HG03457 (cell line): ENCODE results near the gene ATRAID.
"Not testable (repeated sequence)": the region's sequence is repeated elsewhere in the genome, so short reads cannot be mapped to it uniquely, and the experiment has no call there.

Source experiments
- ATAC-seq: cut with Tn5 transposase; IDR thresholded peaks from one replicate; pipeline ENCODE4 v1.9.1; 2021; ENCODE audit warnings: moderate number of reproducible peaks; ENCODE audit not compliant: unreplicated experiment

ATRAID gene, protein sequence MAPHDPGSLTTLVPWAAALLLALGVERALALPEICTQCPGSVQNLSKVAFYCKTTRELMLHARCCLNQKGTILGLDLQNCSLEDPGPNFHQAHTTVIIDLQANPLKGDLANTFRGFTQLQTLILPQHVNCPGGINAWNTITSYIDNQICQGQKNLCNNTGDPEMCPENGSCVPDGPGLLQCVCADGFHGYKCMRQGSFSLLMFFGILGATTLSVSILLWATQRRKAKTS

DNA sequence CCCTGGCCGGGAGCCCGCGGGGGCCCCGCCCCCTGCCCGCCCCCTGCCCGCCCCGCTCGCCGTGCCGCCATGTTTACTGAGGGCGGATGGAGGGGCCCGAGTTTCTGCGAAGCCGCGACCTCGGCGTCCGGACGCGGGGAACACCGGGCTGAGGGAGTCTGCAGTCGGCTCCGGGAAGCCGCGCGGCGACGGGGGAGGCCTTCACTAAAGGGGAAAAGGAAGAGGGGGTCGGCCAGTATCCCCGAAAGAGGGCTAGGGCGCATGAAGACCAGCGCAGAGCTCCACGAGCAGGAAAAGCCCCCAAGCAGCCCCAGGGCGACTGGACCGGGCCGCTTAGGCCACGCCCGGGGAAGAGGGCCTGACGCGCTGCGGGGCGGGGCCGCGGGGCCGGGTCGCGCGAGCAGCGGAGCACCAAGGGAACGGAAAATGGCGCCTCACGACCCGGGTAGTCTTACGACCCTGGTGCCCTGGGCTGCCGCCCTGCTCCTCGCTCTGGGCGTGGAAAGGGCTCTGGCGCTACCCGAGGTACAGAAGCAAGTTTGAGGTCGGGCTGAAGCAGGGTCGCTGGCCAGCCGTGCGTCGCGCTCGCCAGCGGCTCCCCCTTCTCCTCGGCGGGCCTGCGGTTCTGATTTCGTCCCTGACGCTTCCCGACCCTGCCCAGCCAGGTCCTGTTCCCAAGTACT lies at the start of gene ATRAID, which contains the start of gene SLC5A6:
ATRAID (plus strand) TSS at position 99 of the 683 bp plus-strand sequence; CDS start at position 427, 328 bp downstream.
SLC5A6 (minus strand) TSS at position 326 of the 683 bp plus-strand sequence. CDS start 4,618 bp downstream, outside the sequence.
- ATAC-seq: peak; percentile 58

- no peak for ATAC-seq
These were observed 49.4 kb upstream of the ATRAID start for GRCh38 chr2:27162151-27163121.

DNA sequence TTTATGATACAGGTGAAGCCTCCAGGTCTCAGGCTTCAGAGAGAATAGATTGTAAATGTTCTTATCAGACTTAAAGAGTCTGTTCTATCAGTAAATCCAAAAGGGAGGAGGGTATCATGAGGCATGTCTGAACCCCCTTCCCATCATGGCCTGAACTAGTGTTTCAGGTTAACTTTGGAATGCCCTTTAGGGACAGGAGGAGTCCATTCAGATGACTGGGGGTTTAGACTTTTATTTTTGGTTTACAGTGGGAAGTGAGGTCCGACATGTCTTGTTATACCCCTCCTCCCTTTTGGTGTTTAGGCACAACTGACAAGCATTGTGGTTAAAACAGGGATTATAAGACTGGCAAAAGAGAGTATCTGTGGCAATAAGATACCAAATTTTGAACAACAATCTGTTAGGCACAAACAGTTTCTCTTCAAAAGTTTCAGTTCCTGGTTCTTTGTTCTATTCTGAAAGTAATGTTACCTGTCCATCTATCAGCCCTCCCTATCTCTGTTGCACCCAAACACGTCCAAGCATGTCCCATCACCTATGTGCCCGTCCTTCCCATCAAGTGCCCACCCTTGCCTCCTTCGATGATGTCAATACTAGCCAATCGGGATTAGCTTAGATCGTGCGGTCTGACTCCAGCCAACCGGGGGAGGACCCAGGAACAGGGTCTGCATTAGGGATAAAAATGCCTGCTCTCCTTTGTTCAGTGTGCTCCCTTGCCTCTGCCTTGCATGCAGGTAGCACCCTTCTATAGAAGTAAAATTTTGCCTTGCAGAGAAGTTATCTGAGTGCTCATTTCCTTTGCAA lies 46.7 kb upstream of the ATRAID start:
- ATAC-seq: no peak

GRCh38 chr2:27170581-27171337 lies 41.1 kb upstream of the ATRAID start:
- no peak for ATAC-seq

DNA sequence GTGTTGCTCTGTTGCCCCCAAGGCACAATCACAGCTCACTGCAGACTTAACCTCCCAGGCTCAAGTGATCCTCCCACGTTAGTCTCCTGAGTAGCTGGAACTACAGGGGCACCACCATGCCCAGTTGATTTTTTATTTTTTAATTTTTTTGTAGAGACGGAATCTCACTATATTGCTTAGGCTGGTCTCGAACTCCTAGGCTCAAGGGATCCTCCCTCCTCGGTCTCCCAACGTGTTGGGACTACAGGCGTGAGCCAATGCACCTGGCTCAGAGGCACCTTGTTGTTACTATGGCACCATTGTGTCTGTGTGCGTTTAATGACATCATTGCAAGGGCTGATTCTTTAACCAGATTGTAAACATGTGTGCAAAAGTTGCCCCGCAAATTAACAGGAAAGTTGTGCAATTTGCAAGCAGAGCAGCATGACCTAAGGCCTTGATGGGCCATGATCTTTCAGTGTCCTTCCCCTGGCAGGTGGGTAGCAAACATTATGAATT lies 40.4 kb upstream of the ATRAID start:
- no peak for ATAC-seq

DNA sequence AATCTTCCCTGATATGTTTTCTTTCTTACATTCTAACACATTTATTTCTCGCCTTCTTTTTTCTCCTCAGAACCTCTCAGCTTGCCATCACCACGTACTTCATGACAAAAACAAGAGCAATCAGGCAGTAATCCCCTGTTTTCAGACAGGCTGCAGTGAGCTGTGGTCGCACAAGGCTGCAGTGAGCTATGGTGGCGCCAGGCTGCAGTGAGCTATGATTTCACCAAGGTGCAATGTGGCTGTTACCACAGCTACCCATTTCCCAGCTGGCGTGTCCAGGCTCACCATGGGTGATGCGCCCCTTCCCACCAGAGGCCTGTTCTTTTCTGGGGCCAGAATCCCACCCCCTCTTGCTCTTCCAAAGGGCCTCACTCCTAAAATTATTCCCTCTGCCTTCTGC lies 37.2 kb upstream of the ATRAID start:
- no peak for ATAC-seq

- no peak for ATAC-seq
These were observed 36.5 kb upstream of the ATRAID start for GRCh38 chr2:27175330-27175729.

DNA sequence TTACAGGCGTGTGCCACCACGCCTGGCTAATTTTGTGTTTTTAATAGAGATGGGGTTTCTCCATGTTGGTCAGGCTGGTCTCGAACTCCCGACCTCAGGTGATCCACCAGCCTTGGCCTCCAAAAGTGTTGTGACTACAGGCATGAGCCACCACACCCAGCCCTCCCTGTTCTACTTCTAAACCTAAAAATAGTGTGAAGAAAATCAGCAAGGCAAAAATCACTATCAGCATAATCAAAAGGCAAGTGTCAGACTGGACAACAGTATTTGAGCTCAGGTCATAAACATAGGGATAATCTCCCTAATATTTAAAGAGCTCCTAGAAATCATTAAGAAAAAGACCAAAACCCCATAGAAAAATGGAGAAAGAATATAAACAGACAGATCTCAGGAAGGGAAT lies 36.1 kb upstream of the ATRAID start:
- not testable (repeated sequence) for ATAC-seq

GRCh38 chr2:27177441-27178351 lies 34.1 kb upstream of the ATRAID start:
- ATAC-seq: no peak

DNA sequence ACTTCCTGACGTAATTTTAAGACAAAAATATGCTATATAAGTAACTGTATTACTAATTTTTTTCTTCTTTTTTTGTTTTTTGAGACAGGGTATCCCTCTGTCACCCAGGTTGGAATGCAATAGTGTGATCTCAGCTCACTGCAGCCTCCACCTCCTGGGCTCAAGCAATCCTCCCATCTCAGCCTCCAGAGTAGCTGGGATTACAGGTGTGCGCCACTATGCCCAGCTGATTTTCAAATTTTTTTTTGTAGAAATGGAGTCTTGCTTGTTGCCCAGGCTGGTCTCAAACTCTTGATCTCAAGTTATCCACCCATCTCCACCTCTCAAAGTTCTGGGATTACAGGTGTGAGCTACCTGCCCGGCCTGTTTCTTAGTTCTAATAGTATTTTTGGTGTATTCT lies 33.4 kb upstream of the ATRAID start:
- no peak for ATAC-seq

DNA sequence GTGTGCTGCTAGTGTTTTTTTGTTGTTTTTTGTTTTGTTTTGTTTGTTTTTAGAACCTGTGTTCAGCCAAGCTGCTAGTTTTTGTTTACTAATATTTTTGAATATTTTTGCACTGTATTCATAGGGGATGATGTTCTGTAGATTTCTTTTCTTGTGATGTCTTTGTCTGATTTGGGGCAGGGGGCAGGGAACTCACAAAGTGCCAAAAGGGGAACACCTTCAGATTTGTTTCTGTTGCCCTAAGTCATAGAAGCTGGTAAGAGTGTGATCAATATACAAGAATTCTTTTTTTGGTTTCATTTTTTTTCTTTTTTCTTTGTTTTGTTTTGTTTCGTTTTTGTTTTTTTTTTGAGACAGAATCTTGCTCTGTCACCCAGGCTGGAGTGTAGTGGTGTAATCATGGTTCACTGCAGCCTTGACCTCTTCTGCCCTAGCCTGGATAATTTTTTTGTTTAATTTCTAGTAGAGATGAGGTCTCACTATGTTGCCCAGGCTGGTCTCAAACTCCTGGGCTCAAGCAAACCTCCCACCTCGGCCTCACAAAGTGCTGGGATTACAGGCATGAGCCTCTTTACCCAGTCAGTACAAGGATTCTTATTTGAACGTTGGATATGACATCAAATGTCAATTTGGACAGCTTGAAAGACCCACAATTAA lies 32.4 kb upstream of the ATRAID start:
- no peak for ATAC-seq

- no peak for ATAC-seq
These were observed 29.5 kb upstream of the ATRAID start for GRCh38 chr2:27182346-27182745.

GRCh38 chr2:27184115-27184514 lies 27.7 kb upstream of the ATRAID start:
- ATAC-seq: no peak

- ATAC-seq: no peak
These were observed 26.4 kb upstream of the ATRAID start for GRCh38 chr2:27185331-27186026.

GRCh38 chr2:27186613-27187345 lies 25.1 kb upstream of the ATRAID start:
- no peak for ATAC-seq

GRCh38 chr2:27189989-27190388 lies 21.9 kb upstream of the ATRAID start:
- no peak for ATAC-seq
